ENCODE data around the gene TTC34.
"Not testable (repeated sequence)": the region's sequence is repeated elsewhere in the genome, so short reads cannot be mapped to it uniquely, and the experiment has no call there.

Gene TTC34

DNA sequence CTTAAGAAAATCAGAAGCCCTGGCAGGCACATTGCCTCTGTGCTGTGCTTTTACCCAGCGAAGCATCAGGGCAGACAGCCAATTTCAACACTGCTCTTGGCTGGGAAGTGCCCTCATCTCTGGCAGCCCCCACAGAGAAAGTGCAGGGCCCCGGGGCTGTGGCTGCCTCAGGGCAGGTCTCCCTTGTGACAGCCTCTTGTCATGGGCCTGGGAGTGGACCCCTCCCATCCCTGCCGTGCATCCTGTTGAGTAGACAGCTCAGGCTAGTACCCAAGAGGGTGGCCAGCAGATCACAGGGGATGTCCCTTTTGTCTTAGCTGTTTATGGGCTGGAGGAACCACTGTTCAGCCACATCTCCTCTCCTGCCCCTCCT lies 23.3 kb downstream of the TTC34 start:
- H3K79me2 ChIP-seq (ENCODE audit: low read length): no peaks in the 10 kb centered on the region
- no peaks in the 10 kb centered on the region for H4K20me1 ChIP-seq (ENCODE audit: insufficient read depth, low read length)
- no peak overlapping the region for H3K27ac ChIP-seq (ENCODE audit: low read length)
- H3K9ac ChIP-seq (ENCODE audit: low read length): no peak overlapping the region
- H3K4me2 ChIP-seq (ENCODE audit: low read length): no peak overlapping the region
- no peak overlapping the region for H3K4me3 ChIP-seq (ENCODE audit: low read length)
- H3K4me1 ChIP-seq (ENCODE audit: low read length): no peaks in the 10 kb centered on the region
- no peaks in the 10 kb centered on the region for H3K36me3 ChIP-seq (replicated peaks; ENCODE audit: low read depth, low read length)
- no peaks in the 10 kb centered on the region for H3K27me3 ChIP-seq (ENCODE audit: low read depth, low read length)
- H2AFZ ChIP-seq (ENCODE audit: low read depth, low read length): no peak overlapping the region
- no peaks in the 10 kb centered on the region for H3K9me3 ChIP-seq (ENCODE audit: insufficient read depth, low read length)
- TF ChIP-seq, protein P1, sequence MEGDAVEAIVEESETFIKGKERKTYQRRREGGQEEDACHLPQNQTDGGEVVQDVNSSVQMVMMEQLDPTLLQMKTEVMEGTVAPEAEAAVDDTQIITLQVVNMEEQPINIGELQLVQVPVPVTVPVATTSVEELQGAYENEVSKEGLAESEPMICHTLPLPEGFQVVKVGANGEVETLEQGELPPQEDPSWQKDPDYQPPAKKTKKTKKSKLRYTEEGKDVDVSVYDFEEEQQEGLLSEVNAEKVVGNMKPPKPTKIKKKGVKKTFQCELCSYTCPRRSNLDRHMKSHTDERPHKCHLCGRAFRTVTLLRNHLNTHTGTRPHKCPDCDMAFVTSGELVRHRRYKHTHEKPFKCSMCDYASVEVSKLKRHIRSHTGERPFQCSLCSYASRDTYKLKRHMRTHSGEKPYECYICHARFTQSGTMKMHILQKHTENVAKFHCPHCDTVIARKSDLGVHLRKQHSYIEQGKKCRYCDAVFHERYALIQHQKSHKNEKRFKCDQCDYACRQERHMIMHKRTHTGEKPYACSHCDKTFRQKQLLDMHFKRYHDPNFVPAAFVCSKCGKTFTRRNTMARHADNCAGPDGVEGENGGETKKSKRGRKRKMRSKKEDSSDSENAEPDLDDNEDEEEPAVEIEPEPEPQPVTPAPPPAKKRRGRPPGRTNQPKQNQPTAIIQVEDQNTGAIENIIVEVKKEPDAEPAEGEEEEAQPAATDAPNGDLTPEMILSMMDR (IDR thresholded peaks at IDR 0.05; ENCODE audit: low read depth, low read length): no peak

DNA sequence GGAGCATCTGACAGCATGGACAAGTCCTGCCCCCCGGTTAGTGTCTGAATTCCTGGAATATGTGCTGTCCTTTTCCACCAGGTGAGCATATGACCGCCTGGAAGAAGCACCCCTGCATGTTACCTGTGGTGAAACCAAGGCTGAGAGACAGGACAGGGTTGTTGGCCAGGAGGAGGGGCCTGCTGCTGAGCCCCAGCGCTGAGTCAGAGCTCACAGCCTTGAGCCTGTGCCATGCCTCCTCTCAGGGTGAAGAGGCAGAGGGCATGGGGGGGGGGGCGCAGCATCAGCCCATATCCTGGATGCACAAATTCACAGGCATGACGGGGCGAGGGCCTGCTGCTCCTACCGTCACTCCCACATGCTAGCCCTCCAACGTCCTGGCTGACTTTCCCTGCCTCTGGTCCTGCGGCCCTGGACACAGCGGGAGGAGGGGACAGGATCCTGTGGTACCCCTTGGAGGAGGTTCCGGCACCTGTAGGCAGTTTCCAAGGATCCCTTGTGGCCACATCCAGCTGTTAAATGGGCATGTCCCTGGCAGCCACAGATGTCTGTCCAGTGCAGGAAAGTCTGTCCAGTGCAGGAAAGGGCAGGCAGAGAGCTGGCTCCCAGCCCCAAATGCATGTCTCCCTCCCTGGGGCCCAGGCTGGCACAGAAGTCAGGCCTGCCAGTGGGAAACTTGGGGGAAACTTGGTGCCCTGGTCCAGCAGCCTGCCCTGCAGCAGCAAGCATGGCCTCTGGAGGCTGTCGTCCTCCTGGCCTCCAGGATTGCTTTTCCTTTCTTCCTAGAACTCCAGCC lies 23.9 kb downstream of the TTC34 start:
- no peak overlapping the region for H3K4me3 ChIP-seq (ENCODE audit: low read length)
- no peaks in the 10 kb centered on the region for H3K36me3 ChIP-seq (replicated peaks; ENCODE audit: low read depth, low read length)
- no peak overlapping the region for H2AFZ ChIP-seq (ENCODE audit: low read depth, low read length)
- no peak for TF ChIP-seq EZH2phosphoT487 (IDR thresholded peaks at IDR 0.05; ENCODE audit: low read depth)
- TF ChIP-seq, protein P1 (IDR thresholded peaks at IDR 0.05; ENCODE audit: low read depth, low read length): no peak
- no peaks in the 10 kb centered on the region for H4K20me1 ChIP-seq (ENCODE audit: insufficient read depth, low read length)
- no peak overlapping the region for H3K9ac ChIP-seq (ENCODE audit: low read length)
- H3K4me1 ChIP-seq (ENCODE audit: low read length): no peaks in the 10 kb centered on the region
- no peak overlapping the region for H3K4me2 ChIP-seq (ENCODE audit: low read length)
- H3K9me3 ChIP-seq (ENCODE audit: insufficient read depth, low read length): no peaks in the 10 kb centered on the region
- no peaks in the 10 kb centered on the region for H3K27me3 ChIP-seq (ENCODE audit: low read depth, low read length)
- H3K79me2 ChIP-seq (ENCODE audit: low read length): no peaks in the 10 kb centered on the region
- H3K27ac ChIP-seq (ENCODE audit: low read length): no peak overlapping the region

DNA sequence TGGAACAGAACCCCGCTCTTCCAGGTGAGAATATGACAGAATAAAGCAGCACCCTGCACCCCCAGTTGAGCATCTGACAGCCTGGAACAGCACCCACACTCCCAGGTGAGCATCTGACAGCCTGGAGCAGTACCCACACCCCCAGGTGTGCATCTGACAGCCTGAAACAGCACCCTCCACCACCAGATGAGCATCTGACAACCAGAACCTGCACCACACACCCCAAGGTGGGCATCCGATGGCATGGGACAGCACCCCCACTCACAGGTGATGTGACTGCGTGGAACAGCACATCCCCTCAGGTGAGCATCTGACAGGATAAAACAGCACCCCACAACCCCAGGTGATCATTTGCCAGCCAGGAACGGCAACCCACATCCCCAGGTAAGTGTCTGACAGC lies 26.2 kb downstream of the TTC34 start:
- not testable (repeated sequence) for H3K9ac ChIP-seq (ENCODE audit: low read length); H3K4me2 ChIP-seq (ENCODE audit: low read length); H2AFZ ChIP-seq (ENCODE audit: low read depth, low read length); H3K79me2 ChIP-seq (ENCODE audit: low read length); H3K9me3 ChIP-seq (ENCODE audit: insufficient read depth, low read length); H4K20me1 ChIP-seq (ENCODE audit: insufficient read depth, low read length); H3K4me1 ChIP-seq (ENCODE audit: low read length); H3K27me3 ChIP-seq (ENCODE audit: low read depth, low read length); H3K4me3 ChIP-seq (ENCODE audit: low read length); H3K27ac ChIP-seq (ENCODE audit: low read length); H3K36me3 ChIP-seq (replicated peaks; ENCODE audit: low read depth, low read length)

DNA sequence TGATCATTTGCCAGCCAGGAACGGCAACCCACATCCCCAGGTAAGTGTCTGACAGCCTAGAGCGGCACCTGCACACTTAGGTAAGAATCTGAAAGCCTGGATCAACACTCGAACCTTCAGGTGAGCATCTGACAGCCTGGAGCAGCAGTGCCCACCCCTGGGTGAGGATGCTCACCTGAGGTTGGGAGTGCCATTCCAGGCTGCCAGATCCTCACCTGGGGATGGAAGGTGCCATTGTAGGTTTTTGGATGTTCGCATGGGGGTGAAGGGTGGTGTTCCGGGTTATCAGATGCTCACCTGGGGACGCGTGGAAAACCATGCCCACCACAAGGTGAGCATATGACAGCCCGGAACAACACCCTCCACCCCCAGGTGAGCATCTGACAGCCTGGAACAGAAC lies 33.4 kb downstream of the TTC34 start:
- H2AFZ ChIP-seq (ENCODE audit: low read depth, low read length); H3K36me3 ChIP-seq (replicated peaks; ENCODE audit: low read depth, low read length); H3K27ac ChIP-seq (ENCODE audit: low read length); H3K4me2 ChIP-seq (ENCODE audit: low read length); H3K79me2 ChIP-seq (ENCODE audit: low read length); H3K4me3 ChIP-seq (ENCODE audit: low read length); H3K9me3 ChIP-seq (ENCODE audit: insufficient read depth, low read length); H3K27me3 ChIP-seq (ENCODE audit: low read depth, low read length); H4K20me1 ChIP-seq (ENCODE audit: insufficient read depth, low read length); H3K9ac ChIP-seq (ENCODE audit: low read length); H3K4me1 ChIP-seq (ENCODE audit: low read length): not testable (repeated sequence)

DNA sequence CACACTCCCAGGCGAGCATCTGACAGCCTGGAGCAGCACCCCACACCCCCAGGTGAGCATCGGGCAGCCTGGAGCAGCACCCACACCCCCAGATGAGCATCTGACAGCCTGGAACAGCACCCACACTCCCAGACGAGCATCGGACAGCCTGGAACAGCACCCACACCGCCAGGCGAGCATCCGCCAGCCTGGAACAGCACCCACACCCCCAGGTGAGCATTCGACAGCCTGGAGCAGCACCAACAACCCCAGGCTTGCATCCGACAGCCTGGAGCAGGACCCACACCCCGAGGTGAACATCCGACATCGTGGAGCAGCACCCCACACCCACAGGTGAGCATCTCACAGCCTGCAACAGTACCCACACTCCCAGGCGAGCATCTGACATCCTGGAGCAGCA lies 42.1 kb downstream of the TTC34 start:
- H3K27ac ChIP-seq (ENCODE audit: low read length); H3K79me2 ChIP-seq (ENCODE audit: low read length); H3K36me3 ChIP-seq (replicated peaks; ENCODE audit: low read depth, low read length); H3K9me3 ChIP-seq (ENCODE audit: insufficient read depth, low read length); H3K27me3 ChIP-seq (ENCODE audit: low read depth, low read length); H3K9ac ChIP-seq (ENCODE audit: low read length); H3K4me3 ChIP-seq (ENCODE audit: low read length); H3K4me2 ChIP-seq (ENCODE audit: low read length); H4K20me1 ChIP-seq (ENCODE audit: insufficient read depth, low read length); H2AFZ ChIP-seq (ENCODE audit: low read depth, low read length); H3K4me1 ChIP-seq (ENCODE audit: low read length): not testable (repeated sequence)

DNA sequence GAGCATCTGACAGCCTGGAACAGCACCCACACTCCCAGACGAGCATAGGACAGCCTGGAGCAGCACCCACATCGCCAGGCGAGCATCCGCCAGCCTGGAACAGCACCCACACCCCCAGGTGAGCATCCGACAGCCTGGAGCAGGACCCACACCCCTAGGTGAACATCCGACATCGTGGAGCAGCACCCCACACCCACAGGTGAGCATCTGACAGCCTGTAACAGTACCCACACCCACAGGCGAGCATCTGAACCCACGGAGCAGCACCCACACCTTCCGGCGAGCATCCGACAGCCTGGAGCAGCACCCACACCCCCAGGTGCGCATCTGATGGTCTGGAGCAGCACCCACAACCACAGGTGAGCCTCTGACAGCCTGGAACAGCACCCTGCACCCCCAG lies 44.0 kb downstream of the TTC34 start:
- H3K27me3 ChIP-seq (ENCODE audit: low read depth, low read length): not testable (repeated sequence)

DNA sequence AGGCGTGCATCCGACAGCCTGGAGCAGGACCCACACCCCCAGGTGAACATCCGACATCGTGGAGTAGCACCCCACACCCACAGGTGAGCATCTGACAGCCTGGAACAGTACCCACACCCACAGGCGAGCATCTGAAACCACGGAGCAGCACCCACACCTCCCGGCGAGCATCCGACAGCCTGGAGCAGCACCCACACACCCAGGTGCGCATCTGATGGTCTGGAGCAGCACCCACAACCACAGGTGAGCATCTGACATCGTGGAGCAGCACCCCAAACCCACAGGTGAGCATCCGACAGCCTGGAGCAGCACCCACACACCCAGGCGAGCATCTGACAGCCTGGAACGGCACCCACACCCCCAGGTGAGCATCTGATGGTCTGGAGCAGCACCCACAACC lies 46.1 kb downstream of the TTC34 start:
- not testable (repeated sequence) for H3K79me2 ChIP-seq (ENCODE audit: low read length); H3K27me3 ChIP-seq (ENCODE audit: low read depth, low read length); H2AFZ ChIP-seq (ENCODE audit: low read depth, low read length); H3K36me3 ChIP-seq (replicated peaks; ENCODE audit: low read depth, low read length); H4K20me1 ChIP-seq (ENCODE audit: insufficient read depth, low read length); H3K27ac ChIP-seq (ENCODE audit: low read length); H3K4me2 ChIP-seq (ENCODE audit: low read length); H3K9me3 ChIP-seq (ENCODE audit: insufficient read depth, low read length); H3K9ac ChIP-seq (ENCODE audit: low read length); H3K4me1 ChIP-seq (ENCODE audit: low read length); H3K4me3 ChIP-seq (ENCODE audit: low read length)

More for the DNA sequence above, 44.0 kb downstream of the TTC34 start:
- H3K9me3 ChIP-seq (ENCODE audit: insufficient read depth, low read length); H3K4me2 ChIP-seq (ENCODE audit: low read length); H3K9ac ChIP-seq (ENCODE audit: low read length); H3K27ac ChIP-seq (ENCODE audit: low read length); H4K20me1 ChIP-seq (ENCODE audit: insufficient read depth, low read length); H3K36me3 ChIP-seq (replicated peaks; ENCODE audit: low read depth, low read length); H3K4me3 ChIP-seq (ENCODE audit: low read length); H2AFZ ChIP-seq (ENCODE audit: low read depth, low read length); H3K4me1 ChIP-seq (ENCODE audit: low read length); H3K79me2 ChIP-seq (ENCODE audit: low read length): not testable (repeated sequence)

DNA sequence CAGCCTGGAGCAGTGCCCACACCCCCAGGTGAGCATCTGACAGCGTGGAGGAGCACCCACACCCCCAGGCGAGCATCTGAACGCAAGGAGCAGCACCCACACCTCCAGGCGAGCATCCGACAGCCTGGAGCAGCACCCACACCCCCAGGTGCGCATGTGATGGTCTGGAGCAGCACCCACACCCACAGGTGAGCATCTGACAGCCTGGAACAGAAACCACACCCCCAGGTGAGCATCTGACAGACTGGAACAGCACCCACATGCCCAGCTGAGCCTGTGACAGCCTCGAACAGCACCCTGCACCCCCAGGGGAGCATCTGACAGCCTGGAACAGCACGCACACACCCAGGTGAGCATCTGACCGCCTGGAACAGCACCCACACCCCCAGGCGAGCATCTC lies 46.9 kb downstream of the TTC34 start:
- not testable (repeated sequence) for H3K9ac ChIP-seq (ENCODE audit: low read length); H3K36me3 ChIP-seq (replicated peaks; ENCODE audit: low read depth, low read length); H3K4me1 ChIP-seq (ENCODE audit: low read length); H3K79me2 ChIP-seq (ENCODE audit: low read length); H3K4me2 ChIP-seq (ENCODE audit: low read length); H4K20me1 ChIP-seq (ENCODE audit: insufficient read depth, low read length); H3K27ac ChIP-seq (ENCODE audit: low read length); H3K4me3 ChIP-seq (ENCODE audit: low read length); H2AFZ ChIP-seq (ENCODE audit: low read depth, low read length); H3K27me3 ChIP-seq (ENCODE audit: low read depth, low read length); H3K9me3 ChIP-seq (ENCODE audit: insufficient read depth, low read length)
